ENCODE results near the gene PACSIN3.

Gene PACSIN3

DNA sequence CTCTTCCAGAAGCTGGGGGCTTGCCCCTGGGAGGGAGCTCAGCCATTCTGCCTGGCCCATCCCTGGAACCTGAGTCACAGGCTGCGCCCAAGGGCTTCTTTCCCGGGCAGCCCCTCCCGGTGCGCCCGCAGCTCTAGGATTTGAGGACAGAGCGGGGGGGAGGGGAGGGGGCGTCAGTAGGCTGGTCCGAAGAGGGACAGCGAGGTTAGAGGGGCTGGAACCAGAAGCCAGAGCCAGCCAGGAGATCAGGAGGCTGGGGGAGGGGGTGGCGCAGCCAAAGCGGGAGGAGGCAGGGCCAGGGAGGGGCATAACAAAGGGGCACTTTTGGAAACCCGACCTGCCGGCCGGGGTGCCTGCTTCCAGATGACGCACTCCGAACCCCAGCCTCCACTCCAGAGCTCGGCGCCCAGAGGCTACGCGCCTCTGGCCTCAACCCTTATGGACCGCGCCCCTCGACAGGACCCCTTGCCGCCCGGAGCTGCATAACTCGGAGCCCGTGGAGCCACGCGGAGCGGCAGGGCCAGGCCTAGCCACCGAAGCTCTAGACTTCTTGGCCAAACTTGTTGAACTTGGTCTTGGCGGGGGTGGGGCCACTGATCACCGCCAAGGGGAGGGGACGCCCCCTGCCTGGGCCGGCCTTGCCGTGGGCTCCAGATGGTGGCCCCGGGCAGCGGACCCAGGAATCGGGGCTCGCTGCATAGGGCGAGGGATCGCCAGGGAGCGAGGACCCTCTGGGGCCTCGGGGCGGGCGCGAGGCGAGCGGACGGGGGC is 744 bp downstream of the PACSIN3 start:
- peak overlapping the region; percentile 53 for H3K4me3 ChIP-seq (ENCODE audit: control insufficient read depth, low read depth, low read length)
- TF ChIP-seq, protein P1, sequence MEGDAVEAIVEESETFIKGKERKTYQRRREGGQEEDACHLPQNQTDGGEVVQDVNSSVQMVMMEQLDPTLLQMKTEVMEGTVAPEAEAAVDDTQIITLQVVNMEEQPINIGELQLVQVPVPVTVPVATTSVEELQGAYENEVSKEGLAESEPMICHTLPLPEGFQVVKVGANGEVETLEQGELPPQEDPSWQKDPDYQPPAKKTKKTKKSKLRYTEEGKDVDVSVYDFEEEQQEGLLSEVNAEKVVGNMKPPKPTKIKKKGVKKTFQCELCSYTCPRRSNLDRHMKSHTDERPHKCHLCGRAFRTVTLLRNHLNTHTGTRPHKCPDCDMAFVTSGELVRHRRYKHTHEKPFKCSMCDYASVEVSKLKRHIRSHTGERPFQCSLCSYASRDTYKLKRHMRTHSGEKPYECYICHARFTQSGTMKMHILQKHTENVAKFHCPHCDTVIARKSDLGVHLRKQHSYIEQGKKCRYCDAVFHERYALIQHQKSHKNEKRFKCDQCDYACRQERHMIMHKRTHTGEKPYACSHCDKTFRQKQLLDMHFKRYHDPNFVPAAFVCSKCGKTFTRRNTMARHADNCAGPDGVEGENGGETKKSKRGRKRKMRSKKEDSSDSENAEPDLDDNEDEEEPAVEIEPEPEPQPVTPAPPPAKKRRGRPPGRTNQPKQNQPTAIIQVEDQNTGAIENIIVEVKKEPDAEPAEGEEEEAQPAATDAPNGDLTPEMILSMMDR (conservative IDR thresholded peaks at IDR 0.05; ENCODE audit: control insufficient read depth, insufficient read depth, low read depth, low read length): no peak
- no peak for DNase-seq (ENCODE audit: low read depth)

DNA sequence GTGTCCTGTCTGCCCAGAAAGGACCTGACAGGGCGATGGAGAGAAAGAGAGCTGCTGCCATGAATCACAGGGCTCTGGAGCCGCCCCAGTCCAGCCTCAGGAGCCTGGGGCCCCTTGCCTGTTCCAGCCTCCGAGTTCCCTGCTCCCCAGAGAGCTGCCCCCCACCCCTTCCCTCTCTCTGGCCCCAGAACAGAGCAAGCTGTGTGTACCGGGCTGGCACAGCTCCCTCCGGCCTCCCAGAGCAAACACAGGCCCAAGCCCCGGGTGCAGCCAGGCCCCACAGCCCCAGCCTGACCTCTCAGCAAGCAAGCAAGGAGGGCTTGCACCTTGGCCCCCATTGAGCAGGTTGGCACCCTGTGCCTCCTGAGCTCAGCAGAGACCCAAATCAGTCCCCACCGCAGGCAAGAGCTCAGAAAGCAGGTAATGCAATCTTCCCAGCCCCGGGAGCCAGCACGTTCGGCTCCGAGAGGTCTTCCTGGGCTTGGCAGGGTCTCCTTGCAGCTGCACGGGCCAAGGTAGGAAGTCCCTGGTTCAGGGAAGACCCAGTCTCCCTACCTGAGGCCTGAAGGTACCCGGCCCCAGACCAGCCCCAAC is 1.4 kb downstream of the PACSIN3 start:
- DNase-seq (ENCODE audit: low read depth): no peak
- TF ChIP-seq, protein P1 (conservative IDR thresholded peaks at IDR 0.05; ENCODE audit: control insufficient read depth, insufficient read depth, low read depth, low read length): no peak
- peak overlapping the region; percentile 53 for H3K4me3 ChIP-seq (ENCODE audit: control insufficient read depth, low read depth, low read length)

DNA sequence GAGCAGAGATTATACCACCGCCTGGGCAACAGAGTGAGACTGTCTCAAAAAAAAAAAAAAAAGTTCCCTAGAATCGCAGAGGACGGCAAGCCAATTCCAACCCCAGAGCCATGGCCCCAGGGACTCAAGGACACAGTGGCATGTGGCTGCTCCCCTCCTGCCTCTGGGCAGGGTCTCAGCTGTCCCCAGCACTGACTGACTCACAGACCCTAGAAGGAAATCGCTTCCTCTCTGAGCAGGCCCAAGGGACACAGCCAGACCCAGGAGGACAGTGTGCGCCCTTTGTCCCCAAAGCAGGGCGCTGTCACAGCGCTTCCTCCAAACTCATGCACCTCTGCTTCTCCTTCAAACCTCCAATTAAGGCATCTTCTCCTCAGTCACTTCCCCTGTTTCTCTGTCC is 2.3 kb downstream of the PACSIN3 start:
- H3K4me3 ChIP-seq (ENCODE audit: control insufficient read depth, low read depth, low read length): no peak overlapping the region
- TF ChIP-seq, protein P1 (conservative IDR thresholded peaks at IDR 0.05; ENCODE audit: control insufficient read depth, insufficient read depth, low read depth, low read length): no peak
- no peak for DNase-seq (ENCODE audit: low read depth)

DNA sequence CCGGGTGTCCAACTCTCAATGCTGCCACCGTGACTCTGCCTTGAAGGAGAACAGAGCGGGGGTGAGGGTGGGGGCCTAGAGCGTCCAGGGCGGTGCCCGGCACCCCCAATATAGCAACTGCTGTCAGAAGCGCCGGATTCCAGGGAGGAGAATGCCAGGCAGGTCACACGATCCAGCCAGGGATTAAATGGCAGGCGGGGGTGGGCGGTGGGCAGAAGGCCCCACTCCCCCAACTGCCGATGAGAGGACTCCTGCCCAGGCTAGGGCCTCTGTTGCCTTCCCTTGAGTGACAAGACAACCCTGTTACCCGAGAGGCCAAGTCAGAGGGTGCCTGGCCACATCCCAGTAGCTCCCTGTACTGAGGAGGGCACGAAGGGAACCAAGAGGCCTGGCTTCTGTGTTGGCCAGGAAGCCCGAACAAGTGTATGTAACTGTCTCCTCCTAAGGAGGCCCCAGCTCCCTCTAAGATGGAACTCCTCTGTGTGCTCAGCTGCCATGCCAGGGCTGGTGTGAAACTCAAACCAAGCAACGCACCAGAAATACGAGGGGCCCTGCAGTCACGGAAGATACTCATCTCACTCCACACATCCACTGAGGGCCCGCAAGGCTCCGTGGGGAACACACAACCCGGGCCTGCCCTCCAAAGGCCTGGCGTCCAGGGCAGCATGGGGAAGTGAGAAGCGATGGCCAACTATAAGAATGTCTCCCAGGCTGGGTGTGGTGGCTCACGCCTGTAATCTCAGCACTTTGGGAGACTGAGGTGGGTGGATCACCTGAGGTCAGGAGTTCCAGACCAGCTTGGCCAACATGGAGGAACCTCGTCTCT is 3.0 kb downstream of the PACSIN3 start:
- DNase-seq (ENCODE audit: low read depth): no peak
- TF ChIP-seq, protein P1 (conservative IDR thresholded peaks at IDR 0.05; ENCODE audit: control insufficient read depth, insufficient read depth, low read depth, low read length): no peak

DNA sequence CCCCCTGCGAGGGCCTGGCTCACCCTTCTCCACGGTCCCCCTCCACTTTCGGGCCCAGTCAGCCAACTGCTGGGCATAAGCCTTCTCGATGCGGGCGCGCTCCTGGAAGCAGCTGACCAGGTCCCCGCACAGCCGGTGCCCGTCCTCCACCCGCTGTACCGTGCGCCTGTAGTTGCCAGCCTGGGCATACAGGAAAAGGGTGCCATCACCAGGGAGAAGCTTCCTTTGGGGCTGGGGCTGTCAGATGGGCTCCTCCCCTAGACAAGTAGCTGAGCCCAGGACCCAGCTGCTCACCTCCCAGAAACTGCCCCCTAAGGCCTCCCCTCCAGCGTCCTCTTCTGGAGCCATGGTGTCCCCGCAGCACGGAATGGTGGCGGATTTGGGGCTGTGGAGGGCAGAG is 3.9 kb downstream of the PACSIN3 start:
- no peak for DNase-seq (ENCODE audit: low read depth)
- H3K4me3 ChIP-seq (ENCODE audit: control insufficient read depth, low read depth, low read length): no peak overlapping the region
- TF ChIP-seq, protein P1 (conservative IDR thresholded peaks at IDR 0.05; ENCODE audit: control insufficient read depth, insufficient read depth, low read depth, low read length): no peak

More for the DNA sequence above, 3.0 kb downstream of the PACSIN3 start:
- no peak overlapping the region for H3K4me3 ChIP-seq (ENCODE audit: control insufficient read depth, low read depth, low read length)

DNA sequence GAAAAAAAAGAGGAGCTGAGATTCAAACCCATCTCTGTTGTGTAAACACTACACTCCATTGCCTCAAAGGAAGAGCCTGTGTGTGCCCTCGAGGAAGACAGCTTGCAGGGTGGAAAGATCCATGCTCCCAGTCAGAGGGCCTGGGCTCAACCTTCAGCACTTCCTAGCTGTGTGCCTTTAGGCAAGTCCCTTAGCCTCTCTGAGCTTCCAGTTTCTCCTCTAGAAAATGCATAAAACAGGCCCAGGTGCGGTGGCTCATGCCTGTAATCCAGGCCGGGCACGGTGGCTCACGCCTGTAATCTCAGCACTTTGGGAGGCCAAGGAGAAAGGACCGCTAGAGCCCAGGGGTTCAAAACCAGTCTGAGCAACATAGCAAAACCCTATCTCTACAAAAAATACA is 5.0 kb downstream of the PACSIN3 start:
- TF ChIP-seq, protein P1 (conservative IDR thresholded peaks at IDR 0.05; ENCODE audit: control insufficient read depth, insufficient read depth, low read depth, low read length): no peak
- DNase-seq (ENCODE audit: low read depth): no peak
- no peak overlapping the region for H3K4me3 ChIP-seq (ENCODE audit: control insufficient read depth, low read depth, low read length)
